Body of pancreas (tissue), 4 donors: ENCODE results near the gene SERPINH1.
A peak's percentile ranks its signal among the peaks of the same experiment; 100 is the strongest.

Experiments used
- POLR2A ChIP-seq, 3 donors: fragments of 450-650 bp; IDR thresholded peaks; one replicate each; pipeline ENCODE4 v1.6.1; 2016; ENCODE audit warnings: antibody characterized with exemption in 3 of 3, mild to moderate bottlenecking in 2 of 3
- TF ChIP-seq, protein P1 (sequence below), 7 experiments: fragments of 450-650 bp in 4 of 7; fragments of 200-600 bp in 3 of 7; sonication (generic) in 3 of 7; IDR thresholded peaks; one replicate each; pipeline ENCODE4 v1.5.1; 2016 to 2019; ENCODE audit warnings: antibody characterized with exemption in 7 of 7

GRCh38 chr11:75554258-75555022, 7.6 kb upstream of the SERPINH1 start:
- TF ChIP-seq, protein P1, sequence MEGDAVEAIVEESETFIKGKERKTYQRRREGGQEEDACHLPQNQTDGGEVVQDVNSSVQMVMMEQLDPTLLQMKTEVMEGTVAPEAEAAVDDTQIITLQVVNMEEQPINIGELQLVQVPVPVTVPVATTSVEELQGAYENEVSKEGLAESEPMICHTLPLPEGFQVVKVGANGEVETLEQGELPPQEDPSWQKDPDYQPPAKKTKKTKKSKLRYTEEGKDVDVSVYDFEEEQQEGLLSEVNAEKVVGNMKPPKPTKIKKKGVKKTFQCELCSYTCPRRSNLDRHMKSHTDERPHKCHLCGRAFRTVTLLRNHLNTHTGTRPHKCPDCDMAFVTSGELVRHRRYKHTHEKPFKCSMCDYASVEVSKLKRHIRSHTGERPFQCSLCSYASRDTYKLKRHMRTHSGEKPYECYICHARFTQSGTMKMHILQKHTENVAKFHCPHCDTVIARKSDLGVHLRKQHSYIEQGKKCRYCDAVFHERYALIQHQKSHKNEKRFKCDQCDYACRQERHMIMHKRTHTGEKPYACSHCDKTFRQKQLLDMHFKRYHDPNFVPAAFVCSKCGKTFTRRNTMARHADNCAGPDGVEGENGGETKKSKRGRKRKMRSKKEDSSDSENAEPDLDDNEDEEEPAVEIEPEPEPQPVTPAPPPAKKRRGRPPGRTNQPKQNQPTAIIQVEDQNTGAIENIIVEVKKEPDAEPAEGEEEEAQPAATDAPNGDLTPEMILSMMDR (IDR thresholded peaks at IDR 0.05), result no peak
- TF ChIP-seq POLR2A (IDR thresholded peaks at IDR 0.05), result peak in 2 of 3 donors; percentile 22 to 30
